NOMO-1 (cell line): Measurements from ENCODE around the gene ATG5.
"Not testable (repeated sequence)": the region's sequence is repeated elsewhere in the genome, so short reads cannot be mapped to it uniquely, and the experiment has no call there.

ENCODE experiments used
- DNase-seq, 2 experiments: peaks; one replicate each; lab custom pipeline; 2025; ENCODE audit not compliant: unreplicated experiment in 2 of 2; lab: John Stamatoyannopoulos, UW

Gene ATG5

DNA sequence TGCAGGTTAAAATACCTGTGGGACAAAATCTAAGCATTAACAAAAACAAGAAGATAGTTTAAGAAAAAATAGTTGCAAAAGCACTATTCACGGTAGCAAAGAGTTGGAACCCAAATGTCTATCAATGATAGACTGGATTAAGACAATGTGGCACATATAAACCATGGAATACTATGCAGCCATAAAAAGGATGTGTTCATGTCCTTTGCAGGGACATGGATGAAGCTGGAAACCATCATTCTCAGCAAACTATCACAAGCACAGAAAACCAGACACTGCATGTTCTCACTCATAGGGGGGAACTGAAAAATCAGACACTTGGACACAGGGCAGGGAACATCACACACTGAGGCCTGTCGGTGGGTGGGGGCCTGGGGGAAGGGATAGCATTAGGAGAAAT is 65.8 kb downstream of the ATG5 start:
- not testable (repeated sequence) for DNase-seq

DNA sequence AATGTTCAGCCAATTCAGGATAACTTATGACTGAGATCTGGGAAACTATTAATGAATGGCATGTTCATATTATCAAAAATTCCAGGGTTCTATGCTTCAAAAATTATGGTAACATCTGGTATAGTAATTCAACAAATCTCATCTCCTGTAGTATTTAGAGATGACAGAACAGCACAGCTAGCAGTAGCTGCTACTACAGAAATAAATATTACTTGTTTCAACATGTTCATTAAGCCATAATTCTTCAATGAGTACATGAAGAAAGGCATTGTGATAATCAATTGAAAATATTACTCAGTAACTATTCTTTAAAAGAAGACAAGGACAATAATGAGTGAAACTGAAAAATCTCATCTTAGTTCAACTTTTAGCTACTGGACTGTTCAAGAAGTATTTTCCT is 66.8 kb downstream of the ATG5 start:
- no peak for DNase-seq

DNA sequence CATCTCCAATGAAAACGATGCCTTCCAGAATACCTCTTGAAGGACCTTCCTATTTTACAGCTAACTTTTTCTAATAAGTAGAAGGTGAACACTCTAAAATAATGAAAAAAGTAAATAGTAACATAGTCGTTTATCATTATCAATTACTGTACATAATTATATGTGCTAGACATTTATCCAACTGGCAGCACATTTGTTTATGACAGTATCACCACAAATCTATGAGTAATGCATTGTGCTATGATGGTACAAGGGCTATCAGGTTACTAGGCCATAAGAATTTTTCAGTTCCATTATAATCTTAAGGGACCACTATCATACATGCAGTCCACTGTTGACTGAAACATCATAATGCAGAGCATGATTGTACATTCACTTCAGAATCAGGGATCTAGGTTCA is 68.4 kb downstream of the ATG5 start:
- no peak for DNase-seq

DNA sequence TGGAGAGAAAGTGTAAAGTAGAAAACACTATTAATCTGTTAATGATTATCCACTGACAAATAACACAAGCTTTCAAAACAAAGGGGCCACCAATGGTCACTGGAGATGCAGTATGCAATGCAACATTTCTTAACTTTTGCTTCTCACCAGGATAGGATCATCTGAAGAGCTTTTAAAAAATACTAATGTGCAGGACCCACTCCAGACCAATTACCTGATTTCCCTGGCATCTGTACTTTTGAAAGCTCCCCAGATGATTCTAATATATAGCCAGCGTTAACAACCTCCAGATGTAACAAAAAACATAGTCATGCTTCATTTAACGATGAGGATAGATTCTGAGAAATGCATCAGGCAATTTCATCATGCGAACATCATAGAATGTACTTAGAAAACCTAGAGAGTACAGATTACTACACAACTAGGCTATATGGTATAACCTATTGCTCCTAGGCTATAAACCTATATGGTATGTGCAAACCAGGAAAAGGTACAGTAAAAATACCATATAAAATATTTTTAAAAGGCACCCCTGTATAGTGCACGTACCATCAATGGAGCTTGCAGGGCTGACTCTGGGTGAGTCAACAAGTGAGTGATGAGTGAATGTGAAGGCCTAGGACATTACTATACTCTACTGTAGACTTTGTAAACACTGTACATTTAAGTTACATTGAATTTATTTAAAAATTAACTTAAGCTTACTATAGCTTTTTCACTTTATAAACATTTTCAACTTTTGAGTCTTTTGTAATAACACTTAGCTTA is 69.2 kb downstream of the ATG5 start:
- no peak for DNase-seq

DNA sequence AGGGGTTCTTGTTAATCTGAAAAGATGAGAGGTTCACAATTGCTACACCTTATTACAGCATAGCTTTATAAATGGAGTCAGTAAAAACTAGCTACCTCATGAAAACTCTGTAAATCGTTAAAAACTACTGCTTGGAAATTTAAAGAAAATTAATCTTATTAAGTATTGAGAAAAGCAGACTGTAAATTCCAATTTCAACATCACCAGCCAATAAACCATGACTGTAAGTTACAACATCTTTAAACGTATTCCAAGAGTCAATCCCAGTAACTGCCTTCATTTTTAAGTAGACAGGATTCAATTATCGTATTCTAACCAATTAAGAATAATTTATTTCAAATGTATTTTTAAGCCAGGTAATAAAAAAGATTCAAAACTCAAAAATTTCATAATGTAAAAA is 70.3 kb downstream of the ATG5 start:
- no peak for DNase-seq

DNA sequence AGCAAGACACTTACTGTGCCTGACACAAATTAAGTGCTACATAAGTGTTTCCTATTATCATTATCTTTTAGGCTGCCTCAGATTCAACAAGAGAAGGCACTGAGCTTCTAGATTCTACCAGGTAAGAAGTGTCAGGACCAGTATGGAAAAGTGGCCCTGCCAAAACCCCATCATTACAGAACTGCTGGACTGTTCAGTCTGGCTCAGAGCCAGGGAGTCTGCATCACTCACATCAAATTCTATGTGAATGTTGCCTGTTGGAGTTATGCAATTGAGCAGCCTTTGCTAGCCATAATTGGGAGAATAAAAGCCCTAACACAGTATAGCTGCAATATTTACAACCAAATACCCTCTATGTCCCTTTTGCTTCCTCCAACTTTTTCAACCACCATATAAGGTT is 70.9 kb downstream of the ATG5 start:
- no peak for DNase-seq

DNA sequence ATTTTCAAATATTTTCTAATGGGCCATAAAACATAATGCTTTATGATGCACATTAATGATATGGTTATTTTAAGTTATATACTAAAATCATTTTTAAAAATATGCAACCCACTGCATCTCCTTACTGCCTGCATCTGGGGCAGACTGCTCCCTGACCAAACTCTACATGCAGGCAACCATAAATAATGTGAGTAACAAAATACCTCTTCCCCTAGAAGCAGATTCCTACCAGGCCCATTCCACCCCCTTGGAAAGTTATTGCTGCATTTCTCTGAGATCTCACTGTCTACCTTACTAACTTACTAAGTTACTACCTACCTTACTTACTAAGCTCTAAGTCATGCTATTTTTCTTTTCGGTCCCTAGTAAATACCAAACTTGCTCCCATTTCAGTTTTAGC is 71.8 kb downstream of the ATG5 start:
- DNase-seq, result no peak

DNA sequence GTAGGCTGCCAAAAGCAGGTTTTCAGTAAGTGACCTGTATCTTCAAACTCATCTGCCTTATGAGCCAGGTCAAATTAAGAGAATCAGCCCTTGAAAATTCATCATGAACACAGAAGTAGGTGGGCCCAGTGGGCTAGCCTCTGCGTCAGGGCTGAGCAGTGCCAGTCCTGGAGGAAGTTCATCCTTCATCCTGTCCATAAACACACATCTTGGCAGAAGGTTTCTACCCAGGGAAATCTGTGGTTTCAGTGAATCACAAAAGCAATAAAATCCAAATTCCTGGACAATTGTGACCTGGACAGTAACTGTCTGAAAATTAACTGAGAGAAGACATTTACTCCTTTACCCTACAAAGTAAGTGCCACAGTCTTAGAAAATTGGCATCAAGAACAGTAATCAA is 72.4 kb downstream of the ATG5 start:
- DNase-seq, result no peak

DNA sequence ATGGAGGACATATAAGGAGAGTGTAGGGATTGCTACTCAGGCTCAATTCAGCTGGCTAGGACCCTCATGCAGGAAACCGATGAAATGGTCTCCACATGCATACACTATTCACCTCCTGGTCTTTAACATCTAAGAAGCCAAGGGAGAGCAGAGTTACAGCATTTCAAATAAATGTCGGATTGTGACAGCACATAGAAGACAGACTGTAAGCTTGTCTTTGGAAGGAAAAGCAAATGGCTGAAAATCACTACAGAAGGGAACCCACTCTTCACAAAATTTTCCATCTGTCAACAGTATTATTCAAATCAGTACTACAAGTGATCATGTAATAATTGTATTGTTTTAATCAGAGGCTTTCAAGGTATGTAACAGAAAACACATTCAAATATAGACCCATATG is 72.9 kb downstream of the ATG5 start:
- no peak for DNase-seq

DNA sequence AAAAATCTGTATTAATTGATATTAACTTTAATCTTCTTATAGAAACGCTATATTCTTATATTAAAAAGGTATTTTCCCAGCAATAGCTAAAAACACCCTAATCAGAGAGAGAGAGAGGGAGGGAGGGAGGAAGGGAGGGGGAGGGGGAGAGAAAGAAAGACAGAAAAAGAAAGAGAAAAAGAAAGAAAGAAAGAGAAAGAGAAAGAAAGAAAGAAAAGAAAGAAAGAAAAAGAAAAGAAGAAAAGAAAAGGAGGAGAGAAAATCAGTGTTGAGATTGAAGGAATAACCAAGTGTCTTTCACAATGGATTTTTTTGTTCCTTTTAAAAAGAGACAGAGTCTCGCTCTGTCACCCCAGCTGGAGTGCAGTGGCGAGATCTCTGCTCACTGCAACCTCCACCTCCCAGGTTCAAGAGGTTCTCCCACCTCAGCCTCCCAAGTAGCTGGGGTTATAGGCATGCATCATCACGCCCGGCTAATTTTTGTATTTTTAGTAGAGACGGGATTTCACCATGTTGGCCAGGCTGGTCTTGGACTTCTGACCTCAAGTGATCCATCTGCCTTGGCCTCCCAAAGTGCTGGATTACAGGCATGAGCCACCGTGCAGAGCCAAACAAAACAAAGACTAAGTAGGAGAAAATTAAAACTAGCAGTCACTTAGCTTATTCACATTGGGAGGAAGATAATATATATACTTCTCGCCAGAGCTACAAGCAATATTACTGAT is 73.9 kb downstream of the ATG5 start:
- DNase-seq, result not testable (repeated sequence)

DNA sequence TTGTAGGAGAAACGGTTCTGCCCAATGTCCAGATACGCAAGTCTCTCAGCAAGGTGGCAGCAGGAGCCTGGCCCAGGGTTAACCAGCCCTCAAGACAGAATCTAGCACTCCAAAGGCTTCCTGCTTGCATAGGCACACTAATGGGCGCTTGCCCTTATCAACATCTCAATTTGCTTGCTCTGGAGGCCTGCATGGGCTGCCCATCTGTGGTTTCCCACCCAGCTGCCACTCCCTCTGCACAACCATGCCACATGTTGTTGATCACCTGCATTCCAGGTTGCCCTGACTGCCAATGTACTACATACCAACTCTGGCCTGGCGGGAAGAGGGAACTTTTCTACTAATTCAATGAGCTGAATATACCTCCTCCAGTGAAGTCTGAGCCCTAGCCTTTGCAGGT is 74.6 kb downstream of the ATG5 start:
- no peak for DNase-seq

DNA sequence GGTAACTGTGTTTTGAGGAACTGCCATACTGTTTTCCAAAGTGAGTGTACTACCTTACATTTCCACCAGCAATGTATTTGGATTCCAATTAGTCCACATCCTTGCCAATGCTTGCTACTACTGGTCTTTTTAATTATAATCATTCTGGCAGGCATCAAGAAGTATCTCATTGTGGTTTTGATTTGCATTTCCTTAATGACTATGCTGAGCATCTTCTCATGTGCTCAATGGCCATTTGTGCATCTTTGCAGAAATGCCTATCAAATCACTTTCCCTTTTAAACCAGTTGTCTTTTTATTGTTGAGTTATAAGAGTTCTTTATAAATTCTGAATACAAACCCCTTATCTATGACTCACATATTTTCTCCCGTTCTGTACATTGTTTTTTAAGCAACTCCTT is 75.9 kb downstream of the ATG5 start:
- DNase-seq, result no peak

DNA sequence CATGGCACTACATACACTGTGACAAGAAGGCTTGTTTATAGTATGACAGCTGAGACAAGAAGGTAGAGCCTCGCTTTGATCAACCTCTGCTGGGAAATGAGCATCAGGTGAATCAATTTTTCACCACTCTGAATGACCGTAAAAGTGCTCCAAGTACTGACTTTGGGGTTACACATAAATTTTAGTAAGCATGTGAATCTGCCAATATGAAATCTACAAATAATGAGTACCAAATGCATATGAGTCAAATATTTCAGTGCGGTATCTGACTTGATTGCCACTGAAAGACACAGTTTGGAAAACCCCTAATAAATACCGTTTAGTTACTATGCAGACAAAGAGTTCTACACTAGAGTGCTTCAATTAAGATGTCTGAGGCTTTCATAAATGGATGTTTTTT is 77.8 kb downstream of the ATG5 start:
- DNase-seq, result no peak

DNA sequence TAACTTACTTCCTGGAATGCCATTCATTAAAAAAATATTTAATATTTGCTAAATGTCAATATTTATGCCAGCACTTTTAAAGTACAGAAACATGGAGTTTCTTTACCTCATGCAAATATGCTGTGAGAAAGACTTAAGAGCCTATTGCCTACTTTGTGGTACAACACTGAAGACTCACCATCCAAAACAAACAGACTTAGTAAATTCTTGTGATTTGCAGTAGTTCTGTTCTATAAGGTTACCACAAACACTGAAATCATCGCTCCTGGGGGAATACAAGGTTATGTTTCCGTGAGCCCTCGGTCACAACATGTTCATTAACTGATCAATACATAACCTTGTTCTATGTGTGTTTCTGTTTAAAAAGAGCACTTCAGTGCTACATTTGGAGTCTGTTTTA is 78.3 kb downstream of the ATG5 start:
- no peak for DNase-seq

DNA sequence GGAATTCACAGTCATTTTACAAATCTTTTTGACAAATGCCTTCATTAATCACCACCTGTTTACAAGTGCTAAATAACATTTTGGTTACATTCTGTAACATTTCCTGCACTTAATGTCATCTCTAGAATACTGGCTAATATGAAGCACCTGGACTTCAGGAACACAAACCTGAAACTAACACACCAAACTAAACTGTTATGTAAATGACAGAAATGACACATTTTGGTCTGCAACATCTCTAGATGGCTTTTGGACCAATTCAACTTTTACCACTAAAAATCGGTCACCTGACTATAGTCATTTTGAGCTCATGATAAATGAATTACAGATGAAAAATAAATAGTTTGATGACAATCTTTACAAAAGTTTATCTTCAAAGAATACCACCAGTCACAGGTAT is 80.6 kb downstream of the ATG5 start:
- no peak for DNase-seq

DNA sequence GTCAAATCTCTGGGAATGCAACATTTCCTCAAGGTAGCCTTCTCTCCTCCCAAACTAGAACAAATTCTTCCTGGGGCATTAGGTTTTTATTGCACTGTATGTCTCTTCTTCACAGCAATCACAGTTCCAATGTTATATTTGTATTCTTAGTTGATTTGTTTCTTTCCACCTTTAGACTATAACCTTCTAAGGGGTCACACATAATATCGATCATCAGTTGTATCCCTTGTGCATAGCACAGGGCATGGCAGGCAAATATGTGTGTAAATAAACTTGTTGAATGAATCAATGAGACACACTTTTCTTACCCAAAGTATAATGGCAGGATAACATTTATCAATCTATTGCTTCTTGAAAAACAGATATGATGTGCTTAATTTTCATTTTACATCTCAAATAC is 81.0 kb downstream of the ATG5 start:
- no peak for DNase-seq

DNA sequence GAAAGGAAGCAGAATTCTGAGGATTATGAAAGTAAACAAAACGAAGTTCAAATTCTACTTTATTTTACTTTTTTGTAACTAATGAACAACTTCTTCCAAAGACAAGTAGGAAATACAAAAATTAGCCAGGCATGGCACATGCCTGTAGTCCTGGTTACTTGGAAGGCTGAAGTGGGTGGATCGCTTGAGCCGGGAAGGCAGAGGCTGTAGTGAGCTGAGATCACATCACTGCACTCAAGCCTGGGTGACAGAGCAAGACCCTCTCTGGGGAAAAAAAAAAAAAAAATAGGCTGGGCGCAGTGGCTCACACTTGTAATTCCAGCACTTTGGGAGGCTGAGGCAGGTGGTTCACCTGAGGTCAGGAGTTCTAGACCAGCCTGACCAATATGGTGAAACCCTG is 82.3 kb downstream of the ATG5 start:
- no peak for DNase-seq

DNA sequence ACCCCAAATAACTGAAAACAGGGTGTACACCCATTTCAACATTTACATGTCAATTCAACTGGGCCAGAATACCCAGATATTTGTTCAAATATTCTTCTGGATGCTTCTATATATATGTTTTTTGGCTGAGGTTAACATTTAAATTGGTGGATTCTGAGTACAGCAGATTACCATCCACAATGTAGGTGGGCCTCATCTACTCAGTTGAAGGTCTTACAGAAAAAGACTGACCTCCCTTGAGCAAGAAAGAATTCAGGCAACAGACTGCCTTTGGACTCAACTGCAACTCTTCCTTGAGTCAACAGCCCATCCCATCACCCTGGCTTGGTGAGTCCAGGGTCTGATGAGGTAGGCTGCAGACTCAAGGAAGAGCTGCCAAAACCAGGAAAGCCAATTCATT is 84.1 kb downstream of the ATG5 start:
- no peak for DNase-seq

DNA sequence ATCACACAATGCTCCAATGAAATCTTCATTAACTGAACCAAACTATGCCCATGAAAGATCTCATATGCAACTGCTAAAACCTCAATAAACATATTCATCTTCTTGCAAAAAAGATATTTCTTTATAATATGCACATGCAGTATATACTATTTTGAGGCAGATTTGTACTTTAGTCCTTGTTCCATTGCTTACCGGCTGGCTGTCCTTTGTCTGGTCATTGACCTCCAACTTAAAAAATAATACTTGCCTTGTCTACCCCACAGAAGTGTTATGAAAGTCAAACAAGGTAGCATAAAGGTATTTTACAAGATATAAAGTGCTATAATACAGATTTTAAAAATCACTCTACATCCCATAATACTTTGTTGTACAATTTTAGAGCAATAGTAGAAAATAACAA is 88.3 kb downstream of the ATG5 start:
- DNase-seq, result no peak

DNA sequence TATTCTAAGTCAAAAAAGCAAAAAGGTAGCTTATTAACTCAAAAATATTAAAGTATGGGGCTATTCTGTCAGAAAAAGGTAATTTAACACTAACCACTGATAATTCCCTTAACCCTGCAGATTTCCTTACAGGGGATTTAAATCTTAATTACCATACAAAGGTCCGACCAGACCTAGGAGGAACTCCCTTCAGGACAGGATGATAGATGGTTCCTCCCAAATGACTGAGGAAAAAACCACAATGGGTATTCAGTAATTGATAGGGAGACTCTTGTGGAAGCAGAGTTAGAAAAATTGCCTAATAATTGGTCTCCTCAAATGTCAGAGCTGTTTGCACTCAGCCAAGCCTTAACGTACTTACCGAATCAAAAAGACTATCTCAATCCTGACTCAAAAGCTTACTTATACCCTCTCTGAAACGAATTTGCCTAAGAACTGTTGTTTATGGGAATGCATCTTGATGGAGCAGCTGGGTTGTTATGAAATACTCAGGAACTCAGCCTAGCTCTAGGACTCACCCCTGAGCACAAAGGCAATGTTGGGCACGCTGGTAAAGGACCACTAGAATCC is 95.6 kb downstream of the ATG5 start:
- not testable (repeated sequence) for DNase-seq

DNA sequence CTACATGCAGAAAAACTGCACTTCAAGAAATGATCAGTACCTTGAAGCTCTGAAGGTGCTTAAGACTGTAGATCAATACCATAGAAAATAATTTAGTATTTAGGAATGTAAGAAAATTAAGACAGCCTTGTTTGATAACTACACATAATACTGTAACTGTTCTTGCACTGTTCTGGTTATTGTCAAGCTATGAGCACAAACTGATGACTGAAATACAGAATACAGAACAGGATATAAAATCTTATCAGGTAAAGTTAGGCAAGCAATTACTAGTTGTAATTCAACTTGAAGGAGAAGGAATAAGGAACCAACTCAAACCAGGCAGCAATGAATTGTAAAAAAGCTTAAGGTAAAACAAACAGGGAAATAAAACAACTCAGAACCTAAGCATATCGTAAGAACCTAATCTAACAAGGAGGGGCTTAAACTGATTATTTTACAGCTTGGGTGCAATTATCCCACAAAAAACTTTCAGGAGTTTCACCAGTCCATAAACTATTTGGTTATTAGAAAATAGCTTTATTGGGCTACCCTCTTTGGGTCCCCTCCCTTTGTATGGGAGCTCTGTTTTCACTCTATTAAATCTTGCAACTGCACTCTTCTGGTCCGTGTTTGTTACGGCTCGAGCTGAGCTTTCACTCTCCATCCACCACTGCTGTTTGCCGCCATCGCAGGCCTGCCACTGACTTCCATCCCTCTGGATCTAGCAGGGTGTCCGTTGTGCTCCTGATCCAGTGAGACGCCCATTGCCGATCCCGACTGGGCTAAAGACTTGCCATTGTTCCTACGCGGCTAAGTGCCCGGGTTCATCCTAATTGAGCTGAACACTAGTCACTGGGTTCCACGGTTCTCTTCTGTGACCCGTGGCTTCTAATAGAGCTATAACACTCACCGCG is 97.7 kb downstream of the ATG5 start:
- no peak for DNase-seq
